Fibroblast of lung (primary cell): ENCODE data around the gene STK32A. TPM values are rescaled to one million over a fixed set of nuclear protein-coding genes. Genes with fewer than 3 reads are reported as not detected.

Source experiments
- DNase-seq, 2 donors: peaks; one replicate each; pipeline versions ENCODE4 v3.0.0 to v3.0.0-alpha.2; 2010; ENCODE audit warnings: low read depth in 2 of 2
- H2AFZ ChIP-seq: 2 replicates; pipeline ENCODE4 v1.5.1; 2012; ENCODE audit warnings: low read length, control low read depth, inconsistent platforms
- H3K27ac ChIP-seq: 2 replicates; pipeline ENCODE4 v1.5.1; 2011; ENCODE audit warnings: low read length, control low read depth; ENCODE audit not compliant: insufficient read depth
- H3K27me3 ChIP-seq: 2 replicates; pipeline ENCODE4 v1.5.1; 2011; ENCODE audit warnings: mild to moderate bottlenecking, low read length; ENCODE audit not compliant: control insufficient read depth, insufficient read depth
- H3K36me3 ChIP-seq: 2 replicates; pipeline ENCODE4 v1.5.1; 2011; ENCODE audit warnings: low read length; ENCODE audit not compliant: control insufficient read depth, insufficient read depth
- H3K4me1 ChIP-seq: 2 replicates; pipeline ENCODE4 v1.5.1; 2011; ENCODE audit warnings: low read length; ENCODE audit not compliant: control insufficient read depth, insufficient read depth; ENCODE audit errors: extremely low read depth
- H3K4me2 ChIP-seq: 2 replicates; pipeline ENCODE4 v1.5.1; 2011; ENCODE audit warnings: low read length, control low read depth; ENCODE audit not compliant: insufficient read depth; ENCODE audit errors: extremely low read depth
- H3K4me3 ChIP-seq, 4 experiments: fragments of 200-600 bp in 1 of 4; sonication (generic) in 1 of 4; replicated peaks in 1 of 4; 2 replicates each; pipeline ENCODE4 v1.5.1; 2011 to 2016; ENCODE audit warnings: low read length in 4 of 4, low read depth in 3 of 4, mild to moderate bottlenecking in 3 of 4, control low read depth in 2 of 4, inconsistent platforms in 1 of 4, mixed read lengths in 1 of 4; ENCODE audit not compliant: insufficient read depth in 1 of 4; ENCODE audit errors: control extremely low read depth in 1 of 4
- H3K79me2 ChIP-seq: 2 replicates; pipeline ENCODE4 v1.5.1; 2012; ENCODE audit warnings: mild to moderate bottlenecking, low read length, inconsistent platforms; ENCODE audit not compliant: control insufficient read depth, insufficient read depth
- H3K9ac ChIP-seq: 2 replicates; pipeline ENCODE4 v1.5.1; 2011; ENCODE audit warnings: mild to moderate bottlenecking, low read length, control low read depth; ENCODE audit not compliant: insufficient read depth
- H3K9me3 ChIP-seq: 2 replicates; pipeline ENCODE4 v1.5.1; 2012; ENCODE audit warnings: low read depth, low read length; ENCODE audit not compliant: control insufficient read depth, insufficient read depth
- H4K20me1 ChIP-seq: 2 replicates; pipeline ENCODE4 v1.5.1; 2011; ENCODE audit warnings: low read length; ENCODE audit not compliant: control insufficient read depth, insufficient read depth; ENCODE audit errors: extremely low read depth
- EZH2 ChIP-seq: IDR thresholded peaks from 2 replicates; pipeline ENCODE4 v1.5.1; 2012; ENCODE audit warnings: low read length, control low read depth, mild to moderate bottlenecking; ENCODE audit errors: missing control alignments
- polyA plus RNA-seq, 2 donors: library from polyadenylated mRNA; depleted of rRNA in 1 of 2; stranded (reverse) in 1 of 2; unstranded in 1 of 2; fragments of >200 nt; gene quantifications; 2 replicates each; pipeline ENCODE4 v1.2.1, GENCODE V29; 2011 to 2012; ENCODE audit warnings: missing spikeins in 1 of 2
- total RNA-seq: library from RNA; depleted of rRNA; stranded (reverse); fragments of >200 nt; gene quantifications from 2 replicates; pipeline ENCODE4 v1.2.1, GENCODE V29; 2014
- TF ChIP-seq, protein P1 (sequence below), 2 donors: IDR thresholded peaks in 1 of 2; conservative IDR thresholded peaks in 1 of 2; 1 replicate in 1 of 2; 2 replicates in 1 of 2; pipeline ENCODE4 v1.5.1; 2011 to 2012; ENCODE audit warnings: low read length in 2 of 2, control low read depth in 1 of 2, inconsistent platforms in 1 of 2, low read depth in 1 of 2, mild to moderate bottlenecking in 1 of 2

The STK32A gene
- total and polyA plus RNA-seq, 2 donors (not counting 1 experiment from before 2014, with no cell fraction given), result 0.30 to 2.5 TPM

DNA sequence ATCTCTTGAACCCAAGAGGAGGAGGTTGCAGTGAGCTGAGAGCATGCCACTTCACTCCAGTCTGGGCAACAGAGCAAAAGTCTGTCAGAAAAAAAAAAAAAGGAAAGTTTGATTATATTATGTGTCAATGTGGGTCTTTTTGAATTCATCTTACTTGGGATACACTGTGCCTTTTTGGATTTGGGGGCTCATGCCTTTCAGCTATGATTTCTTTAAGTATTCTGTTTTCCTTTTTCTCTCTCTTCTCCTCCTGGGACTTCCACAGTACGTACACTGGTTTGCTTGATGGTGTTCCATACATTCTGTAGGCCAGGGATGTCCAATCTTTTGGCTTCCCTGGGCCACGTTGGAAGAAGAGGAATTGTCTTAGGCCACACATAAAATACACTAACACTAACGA is 146.7 kb downstream of the STK32A start:
- TF ChIP-seq, protein P1, sequence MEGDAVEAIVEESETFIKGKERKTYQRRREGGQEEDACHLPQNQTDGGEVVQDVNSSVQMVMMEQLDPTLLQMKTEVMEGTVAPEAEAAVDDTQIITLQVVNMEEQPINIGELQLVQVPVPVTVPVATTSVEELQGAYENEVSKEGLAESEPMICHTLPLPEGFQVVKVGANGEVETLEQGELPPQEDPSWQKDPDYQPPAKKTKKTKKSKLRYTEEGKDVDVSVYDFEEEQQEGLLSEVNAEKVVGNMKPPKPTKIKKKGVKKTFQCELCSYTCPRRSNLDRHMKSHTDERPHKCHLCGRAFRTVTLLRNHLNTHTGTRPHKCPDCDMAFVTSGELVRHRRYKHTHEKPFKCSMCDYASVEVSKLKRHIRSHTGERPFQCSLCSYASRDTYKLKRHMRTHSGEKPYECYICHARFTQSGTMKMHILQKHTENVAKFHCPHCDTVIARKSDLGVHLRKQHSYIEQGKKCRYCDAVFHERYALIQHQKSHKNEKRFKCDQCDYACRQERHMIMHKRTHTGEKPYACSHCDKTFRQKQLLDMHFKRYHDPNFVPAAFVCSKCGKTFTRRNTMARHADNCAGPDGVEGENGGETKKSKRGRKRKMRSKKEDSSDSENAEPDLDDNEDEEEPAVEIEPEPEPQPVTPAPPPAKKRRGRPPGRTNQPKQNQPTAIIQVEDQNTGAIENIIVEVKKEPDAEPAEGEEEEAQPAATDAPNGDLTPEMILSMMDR (conservative IDR thresholded peaks at IDR 0.05 in 1 of 2, IDR thresholded peaks at IDR 0.05 in 1 of 2; ENCODE audit: low read depth in 1 of 2, low read length in 2 of 2), result no peak
- no peak for TF ChIP-seq EZH2
- H3K4me1 ChIP-seq, result no peaks in the 10 kb centered on the region
- H3K9ac ChIP-seq, result no peak overlapping the region
- no peak for DNase-seq
- no peaks in the 10 kb centered on the region for H3K27me3 ChIP-seq
- H4K20me1 ChIP-seq, result no peaks in the 10 kb centered on the region
- H3K9me3 ChIP-seq, result no peaks in the 10 kb centered on the region
- no peak overlapping the region for H3K4me3 ChIP-seq
- no peak overlapping the region for H3K27ac ChIP-seq
- no peak overlapping the region for H2AFZ ChIP-seq
- no peaks in the 10 kb centered on the region for H3K36me3 ChIP-seq
- no peak overlapping the region for H3K4me2 ChIP-seq
- H3K79me2 ChIP-seq, result no peaks in the 10 kb centered on the region

DNA sequence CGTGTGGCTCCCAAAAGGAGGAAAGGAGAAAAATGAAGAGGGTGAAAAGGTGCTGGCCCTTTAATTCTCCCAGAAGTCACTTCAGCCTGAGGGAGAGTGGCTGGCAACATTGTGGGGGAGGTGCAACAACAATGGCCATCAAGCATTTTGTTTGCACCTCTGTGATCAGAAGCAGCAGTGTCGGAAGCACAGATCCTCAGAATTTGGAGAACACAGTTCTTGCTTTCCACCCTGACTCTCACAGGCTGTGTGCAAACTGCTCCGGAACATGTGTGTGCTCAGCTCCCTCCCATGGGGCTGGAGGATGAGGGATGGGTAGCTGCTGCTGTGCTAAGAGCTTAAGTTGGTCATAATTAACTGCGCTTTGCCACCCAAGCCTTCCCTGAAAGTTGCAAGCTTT is 147.9 kb downstream of the STK32A start:
- no peak overlapping the region for H3K4me2 ChIP-seq

DNA sequence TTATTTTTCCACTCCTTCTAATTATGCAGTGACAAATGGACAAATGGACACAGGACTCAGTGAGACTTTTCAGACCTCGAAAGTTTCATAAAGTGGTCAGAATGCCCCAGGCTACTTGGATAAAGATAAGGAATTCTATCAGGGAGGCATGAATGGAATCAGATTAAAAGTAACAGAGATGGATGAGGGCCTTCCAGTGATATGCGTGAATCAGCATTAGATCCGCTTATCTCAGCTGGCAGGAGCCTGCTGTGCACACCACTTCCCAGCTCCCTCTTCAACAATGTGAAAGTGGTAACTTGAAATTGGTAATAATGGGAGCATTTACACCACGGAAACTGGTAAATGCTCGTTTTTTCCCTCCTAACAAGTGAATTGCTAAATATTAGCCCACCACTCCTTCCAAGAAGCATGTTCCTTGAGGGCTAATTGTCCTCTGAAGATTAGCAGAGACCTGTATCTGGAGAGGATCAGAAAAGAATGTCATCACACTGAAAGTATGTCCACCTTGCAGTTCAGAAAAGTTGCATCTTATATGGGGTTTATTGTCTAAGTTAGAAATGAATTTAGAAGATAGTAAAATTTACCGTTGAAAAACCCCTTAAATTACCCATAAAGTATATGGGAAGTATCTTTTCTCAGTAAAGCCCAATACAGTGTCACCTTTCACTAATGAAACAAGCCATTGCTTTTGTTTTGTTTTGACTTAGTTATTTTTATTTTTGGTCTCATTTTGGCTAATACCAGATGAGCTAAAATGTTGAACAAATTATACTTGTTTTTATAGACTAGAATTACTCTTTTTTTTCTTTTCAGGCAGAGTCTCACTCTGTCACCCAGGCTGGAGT is 149.7 kb downstream of the STK32A start:
- Histone ChIP-seq H4K20me1 (no peaks in the 10 kb centered on the region), H3K79me2 (no peaks in the 10 kb centered on the region), H3K4me1 (no peaks in the 10 kb centered on the region), H3K36me3 (no peaks in the 10 kb centered on the region), H2AFZ (no peak overlapping the region), H3K27me3 (no peaks in the 10 kb centered on the region), H3K4me3 (no peak overlapping the region), H3K4me2 (no peak overlapping the region), H3K9me3 (no peaks in the 10 kb centered on the region), H3K9ac (no peak overlapping the region), H3K27ac (no peak overlapping the region)
- no peak for TF ChIP-seq EZH2
- TF ChIP-seq, protein P1 (conservative IDR thresholded peaks at IDR 0.05 in 1 of 2, IDR thresholded peaks at IDR 0.05 in 1 of 2; ENCODE audit: low read depth in 1 of 2, low read length in 2 of 2), result no peak
- peak in 1 of 2 donors; percentile 63 for DNase-seq

More for the DNA sequence above, 147.9 kb downstream of the STK32A start:
- H3K36me3 ChIP-seq, result no peaks in the 10 kb centered on the region
- H3K27ac ChIP-seq, result no peak overlapping the region
- no peaks in the 10 kb centered on the region for H3K4me1 ChIP-seq
- no peaks in the 10 kb centered on the region for H3K9me3 ChIP-seq
- peak overlapping the region in 3 of 4 experiments; percentile 2 to 44 (median 39) for H3K4me3 ChIP-seq
- TF ChIP-seq EZH2, result no peak
- TF ChIP-seq, protein P1 (conservative IDR thresholded peaks at IDR 0.05 in 1 of 2, IDR thresholded peaks at IDR 0.05 in 1 of 2; ENCODE audit: low read depth in 1 of 2, low read length in 2 of 2), result no peak
- H3K79me2 ChIP-seq, result no peaks in the 10 kb centered on the region
- H4K20me1 ChIP-seq, result no peaks in the 10 kb centered on the region
- H3K9ac ChIP-seq, result no peak overlapping the region
- H3K27me3 ChIP-seq, result no peaks in the 10 kb centered on the region
- no peak for DNase-seq
- H2AFZ ChIP-seq, result peak overlapping the region; percentile 77
